ENCODE data around the gene ODAD2.

DNA sequence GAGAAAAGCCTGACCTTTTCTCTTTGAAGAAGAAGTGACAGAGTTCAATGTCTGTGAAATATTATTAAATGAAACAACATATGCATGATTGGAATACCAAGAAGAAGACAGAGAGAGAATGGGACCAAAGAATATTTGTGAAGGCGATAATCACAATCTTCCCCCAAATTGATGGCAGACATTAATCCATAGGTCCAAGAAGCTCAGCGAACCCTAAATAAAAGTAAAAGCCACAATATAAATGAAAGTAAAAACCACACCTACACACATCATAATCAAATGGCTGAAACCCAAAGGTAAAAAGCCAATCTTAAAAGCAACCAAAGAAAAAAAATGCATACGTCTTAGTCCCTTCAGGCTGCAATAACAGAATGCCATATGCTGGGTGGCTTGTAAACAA lies 84.0 kb downstream of the ODAD2 start:
- TF ChIP-seq, protein P1, sequence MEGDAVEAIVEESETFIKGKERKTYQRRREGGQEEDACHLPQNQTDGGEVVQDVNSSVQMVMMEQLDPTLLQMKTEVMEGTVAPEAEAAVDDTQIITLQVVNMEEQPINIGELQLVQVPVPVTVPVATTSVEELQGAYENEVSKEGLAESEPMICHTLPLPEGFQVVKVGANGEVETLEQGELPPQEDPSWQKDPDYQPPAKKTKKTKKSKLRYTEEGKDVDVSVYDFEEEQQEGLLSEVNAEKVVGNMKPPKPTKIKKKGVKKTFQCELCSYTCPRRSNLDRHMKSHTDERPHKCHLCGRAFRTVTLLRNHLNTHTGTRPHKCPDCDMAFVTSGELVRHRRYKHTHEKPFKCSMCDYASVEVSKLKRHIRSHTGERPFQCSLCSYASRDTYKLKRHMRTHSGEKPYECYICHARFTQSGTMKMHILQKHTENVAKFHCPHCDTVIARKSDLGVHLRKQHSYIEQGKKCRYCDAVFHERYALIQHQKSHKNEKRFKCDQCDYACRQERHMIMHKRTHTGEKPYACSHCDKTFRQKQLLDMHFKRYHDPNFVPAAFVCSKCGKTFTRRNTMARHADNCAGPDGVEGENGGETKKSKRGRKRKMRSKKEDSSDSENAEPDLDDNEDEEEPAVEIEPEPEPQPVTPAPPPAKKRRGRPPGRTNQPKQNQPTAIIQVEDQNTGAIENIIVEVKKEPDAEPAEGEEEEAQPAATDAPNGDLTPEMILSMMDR (IDR thresholded peaks at IDR 0.05) = no peak
- no peak for TF ChIP-seq EZH2 (IDR thresholded peaks at IDR 0.05; ENCODE audit: borderline replicate concordance, insufficient read depth, low read depth, low read length, poor library complexity, severe bottlenecking)

Data from B cell (primary cell).